Liver (tissue), 9 donors: ENCODE measurements around the gene SURF2. TPM values are rescaled to one million over a fixed set of nuclear protein-coding genes. Genes with fewer than 3 reads are reported as not detected.

Experiments
- DNase-seq: peaks from one replicate; pipeline ENCODE4 v3.0.0-alpha.2; 2017; ENCODE audit warnings: low spot score
- H3K27ac ChIP-seq, 2 donors: one replicate each; pipeline ENCODE4 v1.7.0; 2013; ENCODE audit warnings: inconsistent platforms in 2 of 2, low read length in 2 of 2, control low read depth in 1 of 2, low read depth in 1 of 2, mild to moderate bottlenecking in 1 of 2
- H3K27me3 ChIP-seq, 4 donors: one replicate each; pipeline versions ENCODE4 v1.6.1 to v1.7.0; 2013; ENCODE audit warnings: low read length in 3 of 4, inconsistent platforms in 1 of 4, mild to moderate bottlenecking in 1 of 4, moderate library complexity in 1 of 4; ENCODE audit not compliant: control insufficient read depth in 4 of 4, insufficient read depth in 4 of 4
- H3K36me3 ChIP-seq, 4 donors: one replicate each; pipeline versions ENCODE4 v1.6.1 to v1.7.0; 2013; ENCODE audit warnings: low read length in 3 of 4, mild to moderate bottlenecking in 3 of 4, low read depth in 1 of 4, moderate library complexity in 1 of 4; ENCODE audit not compliant: control insufficient read depth in 4 of 4, insufficient read depth in 3 of 4
- H3K4me1 ChIP-seq, 4 donors: one replicate each; pipeline versions ENCODE4 v1.6.1 to v1.7.0; 2013; ENCODE audit warnings: low read length in 3 of 4, mild to moderate bottlenecking in 3 of 4, moderate library complexity in 1 of 4; ENCODE audit not compliant: control insufficient read depth in 4 of 4, insufficient read depth in 4 of 4
- H3K4me3 ChIP-seq, 3 donors: one replicate each; pipeline versions ENCODE4 v1.6.1 to v1.7.0; 2013; ENCODE audit warnings: low read length in 3 of 3, control low read depth in 1 of 3, low read depth in 1 of 3, mild to moderate bottlenecking in 1 of 3
- H3K9ac ChIP-seq, 2 donors: one replicate each; pipeline ENCODE4 v1.7.0; 2013; ENCODE audit warnings: low read length in 2 of 2, mild to moderate bottlenecking in 2 of 2, moderate library complexity in 2 of 2, control low read depth in 1 of 2, low read depth in 1 of 2
- H3K9me3 ChIP-seq, 4 donors: one replicate each; pipeline versions ENCODE4 v1.6.1 to v1.7.0; 2013; ENCODE audit warnings: low read length in 3 of 4; ENCODE audit not compliant: control insufficient read depth in 4 of 4
- CTCF ChIP-seq: fragments of 150-350 bp; IDR thresholded peaks from 2 replicates; pipeline ENCODE4 v1.5.1; 2017; ENCODE audit warnings: improper control_type of control experiment, low read depth, low read length; ENCODE audit not compliant: missing input control
- EGR1 ChIP-seq, 2 donors: IDR thresholded peaks; 2 replicates each; pipeline ENCODE4 v1.6.1; 2016 to 2018; ENCODE audit warnings: antibody characterized with exemption in 2 of 2, low read depth in 2 of 2
- HNF4A ChIP-seq, 2 donors: conservative IDR thresholded peaks; 2 replicates each; pipeline ENCODE4 v1.6.1; 2016; ENCODE audit warnings: antibody characterized with exemption in 2 of 2, mild to moderate bottlenecking in 2 of 2
- HNF4G ChIP-seq: IDR thresholded peaks from 2 replicates; pipeline ENCODE4 v1.6.1; 2016; ENCODE audit warnings: antibody characterized with exemption
- RAD21 ChIP-seq, 2 donors: IDR thresholded peaks; 2 replicates each; pipeline ENCODE4 v1.6.1; 2016; ENCODE audit warnings: antibody characterized with exemption in 2 of 2, mild to moderate bottlenecking in 2 of 2
- REST ChIP-seq: IDR thresholded peaks from 2 replicates; pipeline ENCODE4 v1.6.1; 2016; ENCODE audit warnings: antibody characterized with exemption, mild to moderate bottlenecking
- RXRA ChIP-seq, 2 donors: IDR thresholded peaks; 2 replicates each; pipeline ENCODE4 v1.6.1; 2017 to 2018; ENCODE audit warnings: antibody characterized with exemption in 2 of 2, mild to moderate bottlenecking in 1 of 2
- ZBTB33 ChIP-seq: IDR thresholded peaks from 2 replicates; pipeline ENCODE4 v1.6.1; 2016; ENCODE audit warnings: antibody characterized with exemption
- WGBS: extraction: QIAGEN DNeasy Blood & Tissue Kit; methylation state at CpG from one replicate; pipeline ENCODE4 v1.1.7; 2013; 5-methylcytosine and 5-hydroxymethylcytosine counted together
- polyA plus RNA-seq, 2 donors: library from polyadenylated mRNA; stranded (reverse) in 1 of 2; unstranded in 1 of 2; fragments of 200-250 nt in 1 of 2; fragments of >200 nt in 1 of 2; fragmentation: Nextera tagmentation in 1 of 2; extraction: Ambion mirVana in 1 of 2; gene quantifications; one replicate each; pipeline versions ENCODE4 v1.2.1 to v1.2.3, GENCODE V29; 2013 to 2015
- total RNA-seq, 2 donors: library from RNA; depleted of rRNA; stranded (reverse); fragments of >200 nt; gene quantifications; one replicate each; pipeline ENCODE4 v1.2.3, GENCODE V29; 2014
- donor health status: healthy.
- donor health status: healthy.
- donor health status: healthy.
- donor health status: healthy.
- donor health status: healthy.

Gene SURF2
- total and polyA plus RNA-seq, 4 donors = 6.0 to 15.8 (median 13.7) TPM

- peaks cover 10 to 30% (median 20%) of the 10 kb centered on the region in 4 donors for H3K4me1 ChIP-seq
- H3K27ac ChIP-seq = no peak overlapping the region
- H3K9me3 ChIP-seq = no peaks in the 10 kb centered on the region
- H3K4me3 ChIP-seq = no peak overlapping the region
- H3K36me3 ChIP-seq = peaks cover 6 to 44% (median 24%) of the 10 kb centered on the region in 4 donors
- H3K27me3 ChIP-seq = no peaks in the 10 kb centered on the region
- TF ChIP-seq RXRA (IDR thresholded peaks at IDR 0.05) (no peak), HNF4A (conservative IDR thresholded peaks at IDR 0.05) (no peak), RAD21 (IDR thresholded peaks at IDR 0.05) (no peak)
- WGBS = 87% methylated on average over 15 of the region's 15 CpGs
- no peak for DNase-seq
- H3K9ac ChIP-seq = no peak overlapping the region
These were observed 6.3 kb upstream of the SURF2 start for GRCh38 chr9:133349965-133350616.

GRCh38 chr9:133351526-133351907 lies 4.8 kb upstream of the SURF2 start:
- TF ChIP-seq REST (no peak), HNF4G (no peak), EGR1 (IDR thresholded peaks at IDR 0.05; ENCODE audit: low read depth in 2 of 2) (no peak)
- Histone ChIP-seq H3K9ac (no peak overlapping the region), H3K27ac (no peak overlapping the region), H3K27me3 (no peaks in the 10 kb centered on the region), H3K9me3 (no peaks in the 10 kb centered on the region), H3K4me1 (peaks cover 10 to 38% (median 26%) of the 10 kb centered on the region in 4 donors), H3K4me3 (no peak overlapping the region), H3K36me3 (peaks cover 6 to 41% (median 24%) of the 10 kb centered on the region in 4 donors)
- WGBS = 98% methylated on average over 3 of the region's 3 CpGs
- DNase-seq = no peak

GRCh38 chr9:133351908-133352634 lies 4.3 kb upstream of the SURF2 start:
- Histone ChIP-seq H3K9me3 (no peaks in the 10 kb centered on the region), H3K4me3 (no peak overlapping the region), H3K4me1 (peaks cover 8 to 36% (median 26%) of the 10 kb centered on the region in 4 donors), H3K36me3 (peaks cover 6 to 41% (median 24%) of the 10 kb centered on the region in 4 donors), H3K27ac (no peak overlapping the region), H3K9ac (no peak overlapping the region), H3K27me3 (no peaks in the 10 kb centered on the region)
- TF ChIP-seq HNF4G (no peak), RAD21 (IDR thresholded peaks at IDR 0.05) (peak in 1 of 2 donors; percentile 37), CTCF (peak; percentile 38), ZBTB33 (no peak)
- 84% methylated on average over 14 of the region's 14 CpGs for WGBS
- no peak for DNase-seq
